Stimulated activated CD8-positive, alpha-beta memory T cell treated with anti-CD3 and anti-CD28 coated beads, Interleukin-2, amount 100 ng/mL, for 48 hours (primary cell): ENCODE data around the gene DOCK10.

Experiments used
- DNase-seq, 2 donors: peaks; one replicate each; pipeline ENCODE4 v3.0.0-alpha.2; 2020; ENCODE audit warnings: low read depth in 2 of 2

Gene DOCK10

DNA sequence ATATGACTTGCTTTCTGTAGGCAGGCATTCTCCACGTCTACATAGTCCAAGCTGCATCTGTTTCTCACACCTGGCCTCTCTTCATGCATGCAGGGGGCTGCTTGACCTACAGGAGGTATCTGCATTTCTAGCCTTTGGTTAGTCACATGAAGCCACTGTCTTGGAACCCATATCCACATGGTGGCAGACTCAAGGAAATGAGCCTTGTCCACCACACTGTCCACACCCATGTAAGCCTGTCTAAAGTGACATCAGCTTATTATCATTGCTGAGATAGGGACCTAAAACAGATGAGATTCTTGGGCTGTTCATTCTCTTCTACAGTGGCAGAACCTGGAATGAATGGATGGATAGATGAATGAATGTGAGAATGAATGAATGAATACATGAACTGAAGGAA, 160.4 kb downstream of the DOCK10 start:
- DNase-seq, result no peak

DNA sequence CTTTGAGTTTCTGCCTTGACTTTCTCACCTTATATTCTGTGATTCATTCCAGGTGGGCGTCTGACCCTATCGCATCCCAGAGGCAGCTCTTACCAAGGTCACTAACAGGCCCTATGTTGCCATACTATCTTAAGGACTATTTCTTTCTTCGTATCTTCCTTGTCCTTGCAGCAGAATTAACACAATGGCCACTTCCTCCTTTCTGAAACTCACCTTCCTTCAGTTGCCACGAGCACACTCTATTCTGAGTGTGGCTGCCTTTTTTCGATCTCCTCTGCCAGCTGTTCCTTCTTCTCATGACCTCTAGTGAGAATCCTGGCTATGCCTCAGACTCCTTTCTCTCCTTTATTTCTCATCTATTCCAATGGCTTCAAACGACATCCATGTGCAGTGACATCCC, 165.7 kb downstream of the DOCK10 start:
- no peak for DNase-seq

DNA sequence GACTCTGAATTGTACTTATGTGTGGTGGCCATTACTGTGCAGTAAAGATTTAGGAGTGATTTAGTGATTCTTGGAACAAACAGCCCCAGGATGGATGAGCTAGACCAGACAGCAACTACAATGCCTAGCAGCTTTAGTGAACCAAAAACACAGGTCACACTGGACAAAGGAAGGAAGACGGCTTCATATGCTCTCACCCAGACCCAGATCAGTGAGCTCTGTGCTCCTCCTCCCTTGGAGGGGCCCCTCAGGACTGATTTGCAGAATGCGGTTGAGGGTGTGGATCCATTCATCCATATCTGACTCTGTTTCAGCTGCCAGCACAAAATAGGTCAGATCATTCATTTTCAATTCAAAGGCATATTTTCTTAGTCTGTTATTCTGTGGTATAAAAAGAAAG, 166.4 kb downstream of the DOCK10 start:
- no peak for DNase-seq

DNA sequence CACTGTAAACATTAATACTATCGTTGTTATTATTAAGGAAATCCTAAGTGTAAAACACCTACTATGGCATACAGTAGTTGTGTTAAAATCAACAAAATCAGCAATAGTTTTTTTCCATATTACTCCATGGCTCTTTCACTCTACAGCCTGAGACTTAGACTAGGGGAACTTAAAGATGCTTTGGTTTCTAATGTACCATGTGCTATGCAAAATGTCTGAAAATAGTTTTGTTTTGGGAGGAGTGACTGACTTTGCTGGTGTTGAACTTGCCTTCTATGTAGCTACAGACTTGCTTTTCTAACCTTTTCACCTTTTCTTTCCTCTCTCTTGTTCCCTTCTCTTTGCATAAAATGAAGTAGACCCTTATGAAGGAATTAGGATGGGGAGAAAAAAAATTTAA, 167.1 kb downstream of the DOCK10 start:
- DNase-seq, result no peak

DNA sequence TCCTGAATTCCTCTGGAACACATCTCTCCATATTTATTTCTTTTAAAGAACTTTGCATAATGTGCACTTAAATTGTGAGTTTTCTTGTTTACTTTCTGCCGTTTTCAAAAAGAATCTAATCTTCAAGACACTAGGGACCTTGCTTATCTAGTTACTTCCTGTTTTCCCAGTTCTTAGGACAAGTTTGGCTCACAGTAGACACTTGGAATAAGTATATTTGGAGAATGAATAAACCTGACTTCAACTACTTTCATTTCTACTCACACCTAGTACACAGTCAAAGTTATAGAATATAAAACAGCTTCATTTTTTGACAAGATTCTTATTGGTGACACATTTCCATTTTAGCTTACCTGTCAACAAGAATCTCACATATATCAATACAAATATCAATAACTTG, 170.5 kb downstream of the DOCK10 start:
- no peak for DNase-seq

DNA sequence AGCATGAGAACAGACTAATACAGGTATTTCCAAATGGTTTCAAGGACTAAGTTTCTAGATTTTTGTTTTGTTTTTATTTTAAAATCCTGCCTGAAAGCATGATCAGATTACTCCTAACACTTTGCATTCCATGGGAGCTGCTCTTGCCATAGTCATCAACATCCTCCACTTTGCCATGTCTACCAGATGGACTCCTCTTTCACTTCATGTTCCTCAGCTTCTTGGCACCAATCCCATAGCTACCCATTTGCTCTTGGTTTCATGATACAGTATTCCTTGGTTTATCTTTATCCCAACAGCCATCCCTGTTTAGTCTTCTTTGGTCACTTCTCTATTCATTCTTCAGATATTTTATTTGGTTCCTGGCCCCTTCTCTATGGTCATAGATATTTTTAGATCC, 171.9 kb downstream of the DOCK10 start:
- no peak for DNase-seq

DNA sequence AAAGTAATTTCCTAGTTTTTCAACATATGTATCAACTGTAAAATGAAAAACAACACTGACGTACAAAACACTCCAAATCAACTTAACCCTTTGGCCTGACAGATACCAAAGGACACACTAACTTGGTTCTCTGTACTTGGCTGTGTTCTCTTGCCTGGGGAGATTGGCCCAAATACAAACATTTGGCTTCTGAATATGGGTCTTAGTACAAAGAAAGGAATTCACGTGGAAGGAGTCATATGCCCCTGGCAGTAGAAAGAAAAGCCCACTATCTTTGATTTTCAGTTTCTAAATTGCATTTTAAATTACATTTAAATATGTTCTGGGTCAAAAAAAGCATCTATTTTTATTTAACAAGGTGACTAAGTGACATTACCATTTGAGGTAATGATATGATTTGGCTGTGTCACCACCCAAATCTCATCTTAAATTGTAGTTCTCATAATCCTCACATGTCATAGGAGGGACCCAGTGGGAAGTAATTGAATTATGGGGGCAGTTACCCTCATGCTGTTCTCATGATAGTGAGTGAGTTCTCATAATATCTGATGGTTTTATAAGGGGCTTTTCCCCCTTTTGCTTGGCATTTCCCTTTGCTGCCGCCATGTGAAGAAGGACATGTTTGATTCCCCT, 172.6 kb downstream of the DOCK10 start:
- no peak for DNase-seq

DNA sequence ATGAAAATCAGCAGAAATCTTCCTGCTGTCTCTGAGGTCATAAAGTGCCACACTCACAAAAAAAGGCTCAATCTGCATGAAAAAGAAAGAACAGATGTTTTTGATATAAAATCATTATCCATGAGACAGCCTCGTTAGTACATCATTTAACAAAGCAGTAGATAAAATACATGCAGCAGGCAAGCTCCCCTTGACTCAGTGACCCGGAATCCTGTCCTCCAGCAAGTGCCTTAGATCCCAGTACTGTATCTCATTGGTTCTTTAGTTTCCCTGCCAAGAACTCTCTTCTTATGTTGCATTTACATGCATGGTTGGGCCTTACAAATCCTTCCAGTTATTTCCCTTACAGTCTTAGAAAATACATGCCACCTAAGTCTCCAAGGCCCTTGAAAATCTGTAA, 177.3 kb downstream of the DOCK10 start:
- no peak for DNase-seq

DNA sequence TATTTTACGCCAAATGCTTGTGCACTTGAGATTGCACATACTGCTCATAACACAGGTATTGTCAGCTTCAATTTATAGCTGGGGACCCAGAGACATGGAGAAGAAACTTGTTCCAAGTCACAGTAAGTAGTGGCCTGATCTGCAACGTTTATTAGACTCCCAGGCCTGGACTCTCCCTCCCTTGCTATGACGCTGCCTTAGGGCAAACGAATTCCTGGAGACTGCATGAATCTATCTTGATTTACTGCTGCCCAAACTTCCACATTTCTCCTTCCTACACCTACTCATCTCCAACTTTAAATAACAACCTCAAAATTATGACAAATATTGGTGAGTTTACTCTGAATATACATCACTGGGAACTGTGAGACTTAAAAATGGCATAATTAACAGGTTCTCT, 181.0 kb downstream of the DOCK10 start:
- DNase-seq, result no peak

DNA sequence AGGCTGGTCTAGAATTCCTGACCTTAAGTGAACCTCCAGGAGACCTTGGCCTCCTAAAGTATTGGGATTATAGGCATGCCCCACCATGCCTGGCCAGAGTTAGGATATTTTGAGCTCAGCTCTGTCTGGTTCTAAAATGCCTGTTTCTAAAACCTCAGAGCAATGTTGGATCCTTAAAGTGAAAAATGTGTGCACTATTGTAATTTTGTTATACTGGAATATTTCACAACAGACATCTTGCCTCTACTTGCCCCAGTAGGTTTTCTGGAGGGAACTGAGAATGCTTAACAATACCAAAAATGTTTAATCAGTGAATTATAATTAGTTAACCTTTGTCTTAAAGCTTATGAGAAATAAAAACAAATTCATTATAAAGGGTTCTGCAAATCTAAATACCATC, 181.5 kb downstream of the DOCK10 start:
- DNase-seq, result no peak

DNA sequence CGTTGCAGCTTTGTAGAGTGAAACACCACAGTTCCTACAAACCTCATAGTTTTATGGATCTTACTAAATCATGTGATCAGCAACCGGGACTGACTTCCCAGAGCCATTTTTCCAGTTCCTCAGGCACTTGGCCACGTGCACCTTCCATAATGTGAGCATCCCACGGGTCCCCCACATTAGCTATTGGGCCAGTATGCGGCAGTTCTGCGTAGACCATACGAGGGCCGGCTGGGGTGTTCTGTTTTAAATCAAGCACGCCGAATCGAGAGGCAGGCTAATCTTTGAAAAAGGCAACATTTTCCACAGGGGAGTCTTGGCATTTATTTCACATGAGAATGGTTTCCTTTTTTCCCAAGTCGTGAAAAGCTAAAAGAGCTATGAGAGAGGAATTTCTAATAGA, 190.5 kb downstream of the DOCK10 start:
- no peak for DNase-seq

DNA sequence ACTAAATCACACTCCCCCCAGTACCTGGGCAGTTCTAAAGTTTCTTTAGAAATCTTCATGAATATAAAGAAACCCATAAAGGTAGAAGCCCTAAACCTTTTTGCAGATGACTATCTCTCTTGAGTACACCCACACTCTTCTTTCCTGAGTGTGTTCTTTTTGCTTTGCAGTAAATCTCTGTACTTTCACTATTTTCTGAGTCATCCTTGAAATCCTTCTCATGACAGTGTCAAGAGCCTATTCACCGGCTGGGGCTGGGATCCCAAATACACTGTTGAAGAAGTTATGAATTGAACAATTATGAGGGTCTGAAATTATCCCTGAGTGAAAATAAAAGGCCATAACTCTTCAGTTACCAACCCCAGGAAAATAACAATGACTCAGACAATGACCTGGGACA, 192.2 kb downstream of the DOCK10 start:
- no peak for DNase-seq

DNA sequence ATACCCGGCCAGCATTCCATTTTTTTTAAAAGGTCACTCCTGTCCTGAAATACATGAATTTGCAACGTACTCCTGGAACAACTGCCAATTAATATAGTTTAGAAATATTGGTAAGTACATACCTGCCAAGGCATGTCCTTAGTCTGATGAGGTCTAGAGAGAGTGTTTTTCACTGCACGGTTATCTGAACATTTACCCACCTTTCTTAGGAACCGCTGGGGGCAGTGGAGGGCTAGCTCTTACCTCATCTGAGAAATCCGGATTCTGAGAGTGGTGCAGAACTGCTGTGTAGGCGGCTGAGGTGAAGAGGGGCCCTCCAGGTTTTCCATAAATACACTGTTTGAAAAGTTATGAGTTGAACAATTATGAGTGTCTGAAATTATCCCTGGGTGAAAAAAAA, 193.0 kb downstream of the DOCK10 start:
- peak in 1 of 2 donors; percentile 2 for DNase-seq

DNA sequence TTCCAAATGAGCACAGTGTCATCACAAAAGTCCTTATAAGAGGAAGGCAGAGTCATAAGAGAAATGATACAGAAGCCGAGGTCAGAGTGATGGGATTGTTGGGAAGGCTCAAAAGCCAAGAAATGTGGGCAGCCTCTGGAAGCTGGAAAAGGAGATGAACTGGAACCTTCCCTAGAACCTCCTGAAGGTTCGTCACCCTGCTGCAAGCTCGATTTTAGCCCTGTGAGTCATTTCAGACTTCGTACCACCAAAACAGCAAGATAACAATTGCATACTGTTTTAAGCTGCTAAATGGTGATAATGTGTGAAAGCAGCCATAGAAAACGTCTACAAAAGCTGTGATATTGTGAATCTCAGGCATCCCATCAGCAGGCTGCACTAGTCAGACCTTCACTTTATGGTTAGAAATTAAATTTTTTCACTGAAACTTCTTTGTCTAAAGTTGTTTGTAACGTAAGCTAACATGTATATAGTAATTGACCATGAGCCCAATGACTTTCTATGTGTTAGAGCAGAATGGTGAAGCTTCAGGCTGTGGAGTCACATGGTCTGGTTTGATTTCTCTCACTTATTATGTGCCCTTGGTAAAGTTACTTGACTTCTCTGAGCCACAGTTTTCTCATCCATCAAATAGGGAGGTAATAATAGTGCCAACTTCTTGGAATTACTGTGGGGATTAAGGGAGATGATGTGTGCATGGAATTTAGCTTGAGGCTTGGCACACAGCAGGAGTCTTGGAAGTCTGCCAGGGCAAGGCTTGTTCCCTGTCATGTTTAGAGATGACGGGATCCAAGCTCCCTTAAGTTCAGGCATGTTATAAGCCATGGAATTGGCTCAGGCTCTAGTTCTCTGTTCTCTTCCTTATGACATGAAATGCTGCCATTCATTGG, 194.1 kb downstream of the DOCK10 start:
- no peak for DNase-seq

DNA sequence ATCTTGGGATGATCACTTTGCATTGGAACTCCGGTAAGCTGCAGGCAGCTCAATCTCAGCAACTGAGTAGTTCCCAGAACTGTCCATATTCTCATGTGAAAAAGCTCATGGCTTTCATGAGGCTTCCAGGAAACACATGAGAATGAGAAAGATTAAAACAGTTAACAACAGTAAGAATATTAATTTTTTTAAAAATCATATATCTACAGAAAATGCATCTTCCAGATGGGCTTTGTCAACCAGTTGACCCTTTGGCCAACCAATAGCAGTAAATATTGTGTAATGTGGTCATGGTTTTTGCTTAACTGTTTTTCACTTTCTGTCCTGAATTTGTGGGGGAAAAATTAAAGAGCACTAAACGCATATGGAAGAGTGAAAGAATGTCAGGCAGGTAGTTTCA, 194.9 kb downstream of the DOCK10 start:
- no peak for DNase-seq

DNA sequence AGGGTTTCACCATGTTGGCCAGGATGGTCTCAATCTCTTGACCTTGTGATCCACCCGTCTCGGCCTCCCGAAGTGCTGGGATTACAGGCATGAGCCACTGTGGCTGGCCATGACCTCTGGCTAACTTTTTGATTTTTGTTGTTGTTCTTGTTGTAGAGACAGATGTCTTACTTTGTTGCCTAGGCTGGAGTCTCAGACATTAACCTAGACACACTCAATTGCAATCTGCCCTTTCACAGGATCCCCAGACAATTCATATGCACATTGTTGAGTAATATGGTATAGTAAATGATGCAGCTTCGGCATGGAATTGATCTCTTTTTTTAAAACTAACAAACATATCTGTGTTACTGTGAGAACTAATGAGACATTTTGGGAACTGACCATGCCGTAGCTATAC, 195.6 kb downstream of the DOCK10 start:
- DNase-seq, result no peak

DNA sequence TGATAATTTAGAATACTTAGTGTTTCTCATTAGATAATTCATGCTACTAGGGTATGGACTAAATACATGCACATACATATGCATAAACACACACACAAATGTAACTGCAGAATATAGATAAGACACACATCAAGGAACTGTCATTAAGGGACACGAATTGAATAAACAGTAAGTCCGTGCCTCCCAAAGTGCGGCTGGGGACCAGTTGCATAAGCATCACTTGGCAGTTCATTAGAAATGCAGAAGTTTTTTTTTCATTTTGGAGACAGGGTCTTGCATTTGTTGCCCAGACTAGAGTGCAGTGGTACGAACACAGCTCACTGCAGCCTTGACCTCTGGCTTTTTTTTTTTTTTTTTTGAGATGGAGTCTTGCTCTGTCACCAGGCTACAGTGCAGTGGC, 196.1 kb downstream of the DOCK10 start:
- DNase-seq, result no peak

DNA sequence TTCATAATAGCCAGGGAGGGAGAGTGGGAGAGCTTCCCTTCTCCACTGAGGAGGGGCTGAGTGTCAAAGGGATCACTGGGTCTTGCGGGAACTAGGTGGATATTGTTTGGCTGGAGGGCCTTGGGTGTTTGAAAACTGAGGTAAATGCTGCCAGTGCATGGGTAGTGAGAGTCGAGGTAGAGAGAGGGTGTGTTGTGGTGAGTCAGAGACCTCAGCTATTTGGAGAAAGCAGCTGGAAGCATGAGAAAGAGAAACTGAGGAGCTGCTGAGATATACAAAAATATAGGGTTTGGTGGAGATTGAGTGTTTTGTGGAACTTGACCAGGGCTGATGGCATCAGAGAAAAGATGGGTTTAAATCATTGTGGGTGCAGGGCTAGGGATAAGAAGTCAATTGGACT, 199.1 kb downstream of the DOCK10 start:
- DNase-seq, result no peak

DNA sequence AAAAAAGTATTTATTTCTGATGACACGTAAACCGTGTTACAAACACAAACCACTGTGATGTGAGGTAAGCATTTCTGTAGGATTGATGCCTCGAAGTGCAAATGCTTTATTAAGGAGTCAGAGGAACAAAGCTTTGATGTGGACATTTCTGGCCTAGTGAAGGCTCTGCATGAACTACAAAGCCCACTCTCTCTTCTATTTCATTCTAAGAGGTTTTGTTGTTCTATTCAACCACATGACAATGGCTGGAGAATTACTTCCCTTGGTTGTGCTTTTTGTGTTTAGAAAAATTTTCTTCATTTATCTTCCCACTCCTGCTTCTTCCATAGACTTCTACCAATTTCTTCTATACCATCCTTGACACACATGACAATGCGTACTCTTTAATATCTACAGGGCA, 200.4 kb downstream of the DOCK10 start:
- no peak for DNase-seq

DNA sequence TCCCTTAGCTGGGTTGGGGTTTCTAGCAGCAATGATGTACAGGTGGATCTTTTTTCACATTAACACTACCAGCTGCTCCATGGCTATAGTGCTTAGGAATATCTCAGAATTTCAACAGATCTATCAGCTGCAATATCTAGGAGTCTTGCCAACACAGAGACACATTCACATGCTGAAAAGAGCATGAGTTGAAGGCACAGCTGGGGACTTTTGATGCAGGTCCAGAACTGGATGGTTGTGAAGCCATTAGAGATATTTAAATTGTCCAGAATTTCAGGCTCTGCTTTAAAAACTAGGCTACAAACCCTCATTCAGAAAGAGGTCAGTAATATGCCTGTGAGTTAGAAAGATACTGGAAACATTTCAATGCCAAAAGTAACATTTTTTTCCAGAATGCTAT, 203.9 kb downstream of the DOCK10 start:
- DNase-seq, result no peak

DNA sequence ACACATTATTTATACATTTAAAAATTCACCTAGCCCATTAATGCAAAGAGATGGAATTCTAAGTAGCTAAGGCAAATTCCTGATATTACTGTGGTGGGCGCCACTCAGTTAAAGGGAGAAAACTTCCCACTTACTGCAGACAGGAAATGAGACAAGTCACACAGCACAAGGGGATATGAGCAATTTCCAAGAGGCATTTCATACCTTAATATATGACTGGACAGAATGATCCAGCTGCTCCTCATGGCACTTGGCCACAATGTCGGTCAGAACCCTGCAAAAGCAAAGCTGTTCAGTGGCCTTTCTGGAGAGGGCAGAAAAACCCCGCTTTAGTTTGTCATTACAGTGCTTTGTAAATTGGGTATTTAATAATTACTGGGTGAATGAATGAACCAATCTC, 204.7 kb downstream of the DOCK10 start:
- no peak for DNase-seq

DNA sequence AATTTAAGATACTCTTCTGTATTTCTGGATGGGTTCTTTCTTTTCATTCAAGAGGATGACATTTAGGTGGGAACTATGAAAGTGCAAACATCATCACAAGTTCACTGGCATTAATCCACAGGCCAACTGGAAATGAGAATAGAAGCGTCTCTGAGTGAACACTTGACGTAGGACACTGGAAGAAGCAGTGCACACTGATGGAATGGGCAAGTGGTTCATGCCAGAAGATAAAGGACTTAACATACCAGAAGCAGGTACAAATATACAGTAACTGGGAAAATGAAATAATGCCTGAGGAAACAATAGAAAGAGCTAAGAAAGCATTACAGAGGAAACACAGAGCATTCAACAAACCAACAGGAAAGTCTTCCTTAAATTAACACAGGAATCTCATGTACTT, 205.2 kb downstream of the DOCK10 start:
- DNase-seq, result no peak

DNA sequence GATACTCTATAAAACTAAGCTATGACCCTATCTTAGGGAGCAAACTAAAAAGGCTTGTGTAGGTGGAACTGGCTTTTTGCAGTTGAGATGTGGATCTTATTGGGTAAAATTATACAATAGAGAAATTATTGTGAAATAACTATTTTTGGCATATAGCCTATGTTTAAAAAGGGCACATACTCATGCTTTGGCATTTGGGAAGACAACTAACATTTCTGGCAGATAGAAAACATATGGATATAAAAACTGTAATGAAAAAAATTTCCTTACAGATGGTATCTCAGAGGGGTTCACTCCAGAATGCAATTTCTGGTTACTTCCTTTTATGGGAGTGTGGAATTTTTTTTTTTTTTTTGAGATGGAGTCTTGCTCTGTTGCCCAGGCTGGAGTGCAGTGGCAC, 206.0 kb downstream of the DOCK10 start:
- DNase-seq, result no peak

DNA sequence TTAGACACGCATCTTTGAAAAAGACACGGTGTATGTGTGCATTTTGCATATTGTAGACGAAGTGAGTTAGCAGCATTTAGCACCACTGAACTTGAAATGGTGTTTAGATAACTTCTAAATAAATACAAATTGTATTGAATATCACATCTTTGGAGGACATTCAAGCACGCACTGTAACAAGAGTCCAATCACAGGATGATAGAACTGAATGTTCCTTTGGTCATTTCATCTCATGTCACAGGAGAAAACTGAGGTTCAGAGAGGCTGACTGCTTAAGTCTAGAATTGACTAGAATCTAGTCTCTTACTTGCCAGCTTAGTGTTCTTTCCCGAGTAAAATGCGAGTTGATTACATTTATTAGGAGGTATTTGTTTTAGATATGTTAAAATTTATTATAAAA, 206.9 kb downstream of the DOCK10 start:
- DNase-seq, result no peak
